HL-60 (cell line): ENCODE data around the gene CRNKL1.

Source experiments
- DNase-seq, 2 experiments: peaks; one replicate each; pipeline ENCODE4 v3.0.0-alpha.2; 2010 to 2020; ENCODE audit warnings: low read depth in 1 of 2, low spot score in 1 of 2
- H3K27ac ChIP-seq: fragments of 250-450 bp; sonication (Bioruptor Pico); replicated peaks from 2 replicates; pipeline ENCODE4 v1.5.1; 2020; ENCODE audit warnings: mild to moderate bottlenecking, moderate library complexity
- H3K27me3 ChIP-seq: fragments of 250-450 bp; sonication (Bioruptor Pico); 2 replicates; pipeline ENCODE4 v1.5.1; 2021; ENCODE audit warnings: mild to moderate bottlenecking, moderate library complexity; ENCODE audit not compliant: insufficient read depth, poor library complexity, severe bottlenecking
- H3K4me3 ChIP-seq: replicated peaks from 2 replicates; pipeline ENCODE4 v1.5.1; 2011; ENCODE audit warnings: mild to moderate bottlenecking, control low read depth, low read length; ENCODE audit not compliant: insufficient read depth
- CTCF ChIP-seq: IDR thresholded peaks from one replicate; pipeline ENCODE4 v1.5.1; 2011; ENCODE audit warnings: low read length, control low read depth, inconsistent platforms; ENCODE audit not compliant: insufficient read depth
- GABPA ChIP-seq: IDR thresholded peaks from 2 replicates; pipeline ENCODE4 v1.6.1; 2012; ENCODE audit warnings: low read depth
- POLR2AphosphoS5 ChIP-seq: IDR thresholded peaks from 2 replicates; pipeline ENCODE4 v1.6.1; 2012; ENCODE audit warnings: low read depth
- SPI1 ChIP-seq: IDR thresholded peaks from 2 replicates; pipeline ENCODE4 v1.6.1; 2012; ENCODE audit warnings: low read depth, mild to moderate bottlenecking, borderline replicate concordance
- TF ChIP-seq, protein P1 (sequence below): IDR thresholded peaks from 2 replicates; pipeline ENCODE4 v1.6.1; 2012; ENCODE audit warnings: low read depth; ENCODE audit not compliant: insufficient replicate concordance

The CRNKL1 gene

GRCh38 chr20:19993958-19994669 lies 58.2 kb downstream of the CRNKL1 start:
- Histone ChIP-seq H3K4me3 (no peak overlapping the region), H3K27ac (no peak overlapping the region), H3K27me3 (no peaks in the 10 kb centered on the region)
- no peak for DNase-seq
- TF ChIP-seq, protein P1, sequence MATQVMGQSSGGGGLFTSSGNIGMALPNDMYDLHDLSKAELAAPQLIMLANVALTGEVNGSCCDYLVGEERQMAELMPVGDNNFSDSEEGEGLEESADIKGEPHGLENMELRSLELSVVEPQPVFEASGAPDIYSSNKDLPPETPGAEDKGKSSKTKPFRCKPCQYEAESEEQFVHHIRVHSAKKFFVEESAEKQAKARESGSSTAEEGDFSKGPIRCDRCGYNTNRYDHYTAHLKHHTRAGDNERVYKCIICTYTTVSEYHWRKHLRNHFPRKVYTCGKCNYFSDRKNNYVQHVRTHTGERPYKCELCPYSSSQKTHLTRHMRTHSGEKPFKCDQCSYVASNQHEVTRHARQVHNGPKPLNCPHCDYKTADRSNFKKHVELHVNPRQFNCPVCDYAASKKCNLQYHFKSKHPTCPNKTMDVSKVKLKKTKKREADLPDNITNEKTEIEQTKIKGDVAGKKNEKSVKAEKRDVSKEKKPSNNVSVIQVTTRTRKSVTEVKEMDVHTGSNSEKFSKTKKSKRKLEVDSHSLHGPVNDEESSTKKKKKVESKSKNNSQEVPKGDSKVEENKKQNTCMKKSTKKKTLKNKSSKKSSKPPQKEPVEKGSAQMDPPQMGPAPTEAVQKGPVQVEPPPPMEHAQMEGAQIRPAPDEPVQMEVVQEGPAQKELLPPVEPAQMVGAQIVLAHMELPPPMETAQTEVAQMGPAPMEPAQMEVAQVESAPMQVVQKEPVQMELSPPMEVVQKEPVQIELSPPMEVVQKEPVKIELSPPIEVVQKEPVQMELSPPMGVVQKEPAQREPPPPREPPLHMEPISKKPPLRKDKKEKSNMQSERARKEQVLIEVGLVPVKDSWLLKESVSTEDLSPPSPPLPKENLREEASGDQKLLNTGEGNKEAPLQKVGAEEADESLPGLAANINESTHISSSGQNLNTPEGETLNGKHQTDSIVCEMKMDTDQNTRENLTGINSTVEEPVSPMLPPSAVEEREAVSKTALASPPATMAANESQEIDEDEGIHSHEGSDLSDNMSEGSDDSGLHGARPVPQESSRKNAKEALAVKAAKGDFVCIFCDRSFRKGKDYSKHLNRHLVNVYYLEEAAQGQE = no peak
- TF ChIP-seq CTCF = no peak
- no peak for TF ChIP-seq GABPA
- TF ChIP-seq SPI1 = no peak

GRCh38 chr20:19992996-19993908 lies 59.0 kb downstream of the CRNKL1 start:
- H3K27ac ChIP-seq = no peak overlapping the region
- no peaks in the 10 kb centered on the region for H3K27me3 ChIP-seq
- no peak overlapping the region for H3K4me3 ChIP-seq
- no peak for DNase-seq
- no peak for TF ChIP-seq POLR2AphosphoS5
- TF ChIP-seq, protein P1 = no peak
- no peak for TF ChIP-seq GABPA

- TF ChIP-seq, protein P1 = no peak
- TF ChIP-seq GABPA (no peak), SPI1 (no peak), CTCF (no peak), POLR2AphosphoS5 (no peak)
- H3K4me3 ChIP-seq = no peak overlapping the region
- no peak overlapping the region for H3K27ac ChIP-seq
- no peaks in the 10 kb centered on the region for H3K27me3 ChIP-seq
- DNase-seq = no peak
These were observed 60.4 kb downstream of the CRNKL1 start for GRCh38 chr20:19991854-19992253.
